ENCODE data around the gene SORL1-AS1.

The SORL1-AS1 gene

GRCh38 chr11:121448011-121448410, 4.8 kb downstream of the SORL1-AS1 start:
- peak overlapping the region; percentile 4 to 94 for H3K27ac ChIP-seq
- no peak overlapping the region for H3K4me3 ChIP-seq
- intact Hi-C loops (cut with DNase I) = no loop called here
- no peaks in the 10 kb centered on the region for H3K36me3 ChIP-seq
- TF ChIP-seq CTCF (IDR thresholded peaks at IDR 0.05) = no peak
- no peak for ATAC-seq
- H3K4me1 ChIP-seq = peaks cover 0 to 71% of the 10 kb centered on the region in 2 donors
- H3K27me3 ChIP-seq = peaks cover 0 to 14% of the 10 kb centered on the region in 2 donors
- H3K9me3 ChIP-seq = no peaks in the 10 kb centered on the region
- DNase-seq = no peak

DNA sequence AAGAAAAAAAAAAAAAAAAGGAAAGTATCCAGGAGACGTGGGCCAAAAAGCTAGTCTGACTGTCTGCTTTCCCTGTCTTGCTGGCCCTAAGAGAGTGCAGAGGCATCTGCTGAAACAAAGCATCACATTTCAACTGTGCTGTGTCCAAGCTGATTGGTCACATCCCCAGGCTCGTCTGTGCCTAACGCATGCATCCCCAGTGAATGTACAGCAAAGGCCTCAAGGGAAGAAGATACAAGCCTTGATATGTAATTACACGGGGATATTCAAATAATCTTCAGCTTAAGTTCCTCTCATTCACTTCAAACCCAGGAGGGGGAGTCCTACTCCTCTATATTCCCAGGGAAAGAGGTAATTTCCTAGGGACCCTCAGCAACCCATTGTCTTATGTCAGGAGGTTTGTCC, 6.0 kb downstream of the SORL1-AS1 start:
- no peak for TF ChIP-seq CTCF (IDR thresholded peaks at IDR 0.05)
- peaks cover 0 to 8% of the 10 kb centered on the region in 2 donors for H3K27me3 ChIP-seq
- DNase-seq = peak in 1 of 4 donors; percentile 43
- no peaks in the 10 kb centered on the region for H3K36me3 ChIP-seq
- no peaks in the 10 kb centered on the region for H3K9me3 ChIP-seq
- intact Hi-C loops (cut with DNase I) = no loop called here
- H3K4me3 ChIP-seq = no peak overlapping the region
- no peak for ATAC-seq
- H3K4me1 ChIP-seq = peaks cover 0 to 61% of the 10 kb centered on the region in 2 donors
- H3K27ac ChIP-seq = no peak overlapping the region

DNA sequence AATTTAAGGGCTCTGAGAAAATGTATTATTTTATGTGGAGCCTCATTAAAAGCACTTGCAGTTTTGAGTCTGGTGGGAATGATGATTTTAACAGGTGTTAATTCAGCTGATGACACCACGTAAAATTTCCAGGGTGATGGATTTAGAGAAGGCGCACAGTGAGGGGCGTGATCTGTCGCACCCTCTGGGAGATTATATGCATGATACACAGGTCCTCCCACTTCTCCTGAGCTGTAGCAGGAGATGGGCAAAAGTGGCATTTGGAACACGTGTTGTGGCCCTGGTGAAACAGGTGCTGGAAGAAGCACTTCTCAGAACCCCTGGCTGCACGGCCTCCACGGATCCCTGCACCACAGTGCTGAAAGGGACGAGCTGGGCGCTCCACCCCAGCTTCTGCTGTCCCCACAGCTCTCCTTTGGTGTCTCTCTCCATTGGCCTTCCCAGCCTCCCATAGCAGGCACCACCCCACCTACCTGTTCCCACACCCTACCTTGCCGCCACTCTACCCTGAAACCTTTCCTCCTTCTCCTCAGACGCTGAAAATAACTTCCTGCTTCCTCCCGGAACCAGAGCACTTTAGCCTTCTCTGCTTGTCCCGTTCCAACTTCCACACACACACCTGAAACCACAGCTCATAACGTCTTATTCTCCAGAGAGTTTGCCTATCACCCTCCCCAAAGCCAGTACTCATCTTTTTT, 7.5 kb downstream of the SORL1-AS1 start:
- DNase-seq = no peak
- Histone ChIP-seq H3K4me3 (no peak overlapping the region), H3K9me3 (no peaks in the 10 kb centered on the region), H3K4me1 (peaks cover 0 to 47% of the 10 kb centered on the region in 2 donors), H3K27ac (peak overlapping the region in 1 of 2 donors; percentile 6), H3K27me3 (no peaks in the 10 kb centered on the region), H3K36me3 (no peaks in the 10 kb centered on the region)
- no peak for ATAC-seq
- intact Hi-C loops (cut with DNase I) = no loop called here
- no peak for TF ChIP-seq CTCF (IDR thresholded peaks at IDR 0.05)

- no peaks in the 10 kb centered on the region for H3K36me3 ChIP-seq
- no peak for DNase-seq
- H3K4me3 ChIP-seq = no peak overlapping the region
- intact Hi-C loops (cut with DNase I) = no loop called here
- no peak overlapping the region for H3K27ac ChIP-seq
- TF ChIP-seq CTCF (IDR thresholded peaks at IDR 0.05) = no peak
- no peaks in the 10 kb centered on the region for H3K9me3 ChIP-seq
- no peak for ATAC-seq
- H3K4me1 ChIP-seq = peaks cover 0 to 40% of the 10 kb centered on the region in 2 donors
- no peaks in the 10 kb centered on the region for H3K27me3 ChIP-seq
These were observed 8.2 kb downstream of the SORL1-AS1 start for GRCh38 chr11:121444526-121444925.

DNA sequence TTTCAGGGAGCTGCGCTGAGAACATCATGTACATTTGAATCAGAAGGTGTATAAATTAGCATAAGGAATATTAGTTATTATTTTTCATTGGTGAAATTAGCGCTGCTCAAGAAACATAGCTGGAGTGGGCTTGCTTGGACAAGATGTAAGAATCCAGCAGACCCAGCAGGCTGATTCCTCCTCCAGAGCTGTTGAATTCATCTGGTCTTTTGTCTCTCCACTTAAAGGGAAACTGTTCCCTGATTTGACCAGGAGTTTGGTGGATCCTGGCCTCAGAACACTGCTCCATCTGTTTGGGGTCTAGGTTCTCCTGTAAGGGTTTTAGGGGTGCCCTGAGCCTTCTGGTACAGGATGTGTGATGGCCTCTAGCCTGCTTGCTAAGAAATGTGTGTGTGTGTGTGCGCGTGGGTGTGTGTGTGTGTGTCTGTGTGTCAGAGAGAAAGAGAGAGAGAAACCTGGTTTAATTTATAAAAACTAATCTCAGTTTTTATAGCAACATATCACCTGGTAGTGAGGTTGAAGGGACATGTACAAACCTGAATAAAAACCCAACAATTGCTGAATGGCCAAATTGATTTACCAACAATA, 9.0 kb downstream of the SORL1-AS1 start:
- Histone ChIP-seq H3K27me3 (no peaks in the 10 kb centered on the region), H3K36me3 (no peaks in the 10 kb centered on the region), H3K9me3 (no peaks in the 10 kb centered on the region), H3K4me3 (no peak overlapping the region), H3K4me1 (peaks cover 0 to 33% of the 10 kb centered on the region in 2 donors), H3K27ac (no peak overlapping the region)
- TF ChIP-seq CTCF (IDR thresholded peaks at IDR 0.05) = no peak
- ATAC-seq (no peak), DNase-seq (no peak)
- intact Hi-C loops (cut with DNase I) = no loop called here
